Stimulated activated CD4-positive, alpha-beta T cell treated with anti-CD3 and anti-CD28 coated beads, Interleukin-12 subunit alpha, Interleukin-12 subunit beta, amount 100 ng/mL, for 48 hours (primary cell): ENCODE data around the gene UBE2F.

ENCODE experiments used
- DNase-seq, 3 donors: peaks; one replicate each; pipeline ENCODE4 v3.0.0-alpha.2; 2020; ENCODE audit warnings: low read depth in 2 of 3, low spot score in 1 of 3

The UBE2F gene

DNA sequence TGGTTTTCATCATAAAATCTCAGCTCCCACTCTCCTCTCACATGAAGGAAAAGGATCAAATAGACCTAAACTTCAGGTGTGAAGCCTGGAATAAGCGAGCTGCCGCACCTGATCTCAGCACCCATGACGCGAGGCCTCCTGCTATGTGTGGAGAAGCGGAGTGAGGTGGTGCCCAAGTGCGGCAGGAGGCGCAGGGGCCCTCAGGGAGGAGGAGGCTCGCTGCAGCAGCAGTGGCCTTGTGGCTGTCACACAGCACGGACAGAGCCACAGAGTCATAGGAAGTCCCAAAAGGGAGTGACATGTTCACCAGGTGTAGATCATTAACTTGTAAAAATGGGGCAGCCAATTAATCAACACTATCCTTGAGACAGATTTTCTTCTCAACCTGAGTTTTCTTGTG, 103.1 kb downstream of the UBE2F start:
- no peak for DNase-seq

GRCh38 chr2:238075397-238075796, 108.6 kb downstream of the UBE2F start:
- no peak for DNase-seq

DNA sequence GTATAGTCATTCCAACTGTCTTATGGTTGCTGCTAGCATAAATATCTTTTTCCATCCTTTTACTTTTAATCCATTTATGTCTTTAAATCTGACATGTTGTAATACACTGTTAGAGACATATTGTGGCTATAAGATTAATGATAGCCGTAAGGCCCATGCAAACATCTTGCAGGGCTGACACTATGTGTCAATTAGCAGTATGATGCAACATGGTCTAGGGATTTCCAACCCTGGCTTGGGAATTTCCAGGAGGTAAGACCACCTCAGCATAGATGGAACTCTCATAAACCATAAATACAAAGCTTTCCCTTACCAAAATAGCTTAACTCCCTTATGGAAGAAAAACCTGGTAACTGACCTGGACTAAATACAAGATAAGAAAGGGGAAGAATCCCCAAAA, 110.5 kb downstream of the UBE2F start:
- no peak for DNase-seq

DNA sequence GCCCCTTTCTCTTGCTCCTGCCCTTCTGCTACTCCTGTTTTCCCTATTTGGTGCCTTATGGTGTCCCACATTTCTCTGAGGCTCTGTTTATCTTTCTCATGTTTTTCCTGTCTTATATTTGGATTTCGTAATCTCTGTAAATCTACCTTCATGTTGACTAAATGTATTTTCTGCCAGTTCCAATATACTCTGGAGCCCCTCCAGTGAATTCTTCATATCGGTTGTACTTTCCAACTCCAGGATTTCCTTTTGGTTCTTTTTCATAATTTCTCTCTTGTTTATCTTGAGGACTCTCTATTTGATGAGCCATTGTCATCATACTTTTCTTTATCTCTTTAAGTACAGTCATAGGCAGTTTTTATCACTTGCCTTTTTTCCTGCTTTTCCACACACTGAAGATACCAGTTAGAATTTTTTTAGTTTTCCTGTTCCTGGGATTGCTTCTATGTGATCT, 113.1 kb downstream of the UBE2F start:
- no peak for DNase-seq

GRCh38 chr2:238080518-238080917, 113.7 kb downstream of the UBE2F start:
- DNase-seq: no peak

DNA sequence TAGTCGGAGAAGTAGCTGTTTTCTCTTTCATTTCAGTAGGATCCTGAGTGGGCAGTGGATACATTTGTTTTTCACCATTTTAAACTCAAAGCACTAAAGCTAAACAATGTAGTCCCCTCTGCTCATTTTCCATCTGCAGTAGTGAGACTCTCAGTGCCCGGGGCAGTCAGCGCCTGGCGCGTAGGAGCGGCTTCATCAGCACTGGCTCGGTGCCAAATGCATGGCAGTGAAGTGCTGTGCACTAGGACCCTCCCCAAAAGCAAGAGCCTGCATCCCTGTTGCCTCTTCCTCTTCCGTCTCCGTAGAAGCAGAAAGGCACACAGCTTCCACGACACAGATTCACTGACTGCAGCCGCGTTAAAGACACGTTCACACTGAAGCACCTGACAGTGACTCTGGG, 114.3 kb downstream of the UBE2F start:
- no peak for DNase-seq

DNA sequence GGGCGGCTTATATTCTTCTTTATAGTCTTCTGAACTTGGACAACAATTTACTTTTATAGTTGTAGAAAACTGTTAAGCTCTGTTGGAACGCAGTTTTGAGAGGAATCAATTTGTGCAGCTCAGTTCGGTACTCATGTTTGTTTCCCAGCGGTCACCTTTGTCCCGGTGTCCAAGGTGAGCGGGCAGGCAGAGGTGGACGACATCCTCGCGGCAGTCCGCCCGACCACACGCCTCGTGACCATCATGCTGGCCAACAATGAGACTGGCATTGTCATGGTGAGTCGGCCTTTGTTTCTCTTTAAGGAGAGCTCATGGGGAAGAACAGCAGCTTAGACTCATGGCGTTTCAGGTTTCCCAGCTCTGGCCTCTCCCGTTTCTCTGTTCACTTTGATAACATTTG, 114.7 kb downstream of the UBE2F start:
- DNase-seq: no peak

DNA sequence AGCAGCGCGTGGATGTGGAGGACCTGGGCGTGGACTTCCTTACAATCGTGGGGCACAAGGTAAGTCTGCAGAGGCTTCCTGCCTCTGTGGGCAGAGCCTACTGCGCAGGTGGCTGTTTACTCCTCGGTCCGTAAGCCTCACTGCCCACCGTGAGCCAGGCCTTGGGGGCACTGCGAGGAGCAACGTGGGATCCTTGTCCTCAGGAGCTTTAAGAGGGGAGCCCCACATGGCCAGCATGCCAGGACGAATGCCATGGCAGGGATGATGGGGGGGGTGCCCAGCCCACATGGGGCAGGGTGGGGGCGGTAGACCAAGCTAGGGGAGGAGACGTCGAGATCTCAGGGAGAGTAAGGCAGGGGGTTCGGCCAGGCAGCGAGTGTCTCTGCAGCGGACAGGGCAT, 115.3 kb downstream of the UBE2F start:
- no peak for DNase-seq

GRCh38 chr2:238082827-238083226, 116.0 kb downstream of the UBE2F start:
- DNase-seq: no peak

DNA sequence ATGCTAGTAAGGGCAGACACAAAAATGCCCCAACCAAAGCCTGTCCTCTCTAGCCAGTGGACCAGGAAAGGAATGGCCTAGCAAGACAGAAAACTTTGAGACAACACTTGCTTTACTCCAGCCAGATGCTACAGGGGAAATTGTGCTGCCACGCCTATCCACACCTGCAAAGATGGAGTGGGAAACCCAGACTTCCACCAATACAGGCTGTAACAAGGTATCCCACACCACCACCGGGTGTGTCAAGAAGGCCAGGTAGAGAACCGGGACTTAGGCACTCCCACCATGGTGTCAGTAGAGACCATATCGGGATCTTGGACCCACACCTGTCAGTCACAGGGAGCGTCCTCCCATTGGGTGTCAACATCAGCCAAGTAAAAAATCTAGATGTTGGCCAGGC, 117.1 kb downstream of the UBE2F start:
- DNase-seq: no peak

GRCh38 chr2:238084761-238085160, 117.9 kb downstream of the UBE2F start:
- no peak for DNase-seq

DNA sequence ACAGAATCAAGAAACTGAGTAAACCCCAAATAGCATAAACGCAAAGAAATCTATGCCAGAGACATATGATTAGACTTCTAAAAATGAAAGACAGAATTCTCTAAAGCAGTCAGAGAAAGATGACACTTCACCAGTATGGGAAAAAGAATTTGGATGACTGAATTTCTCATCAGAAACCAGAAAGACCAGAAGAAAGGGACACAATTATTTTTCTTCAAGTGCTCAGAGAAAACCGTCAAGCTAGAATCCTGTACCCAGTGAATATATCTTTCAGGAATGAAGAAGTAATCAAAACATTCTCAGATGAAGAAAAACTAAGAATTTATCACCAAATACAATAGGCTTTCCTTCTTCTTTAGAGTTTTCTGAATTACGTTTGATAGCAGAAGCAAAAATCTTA, 119.1 kb downstream of the UBE2F start:
- DNase-seq: no peak

DNA sequence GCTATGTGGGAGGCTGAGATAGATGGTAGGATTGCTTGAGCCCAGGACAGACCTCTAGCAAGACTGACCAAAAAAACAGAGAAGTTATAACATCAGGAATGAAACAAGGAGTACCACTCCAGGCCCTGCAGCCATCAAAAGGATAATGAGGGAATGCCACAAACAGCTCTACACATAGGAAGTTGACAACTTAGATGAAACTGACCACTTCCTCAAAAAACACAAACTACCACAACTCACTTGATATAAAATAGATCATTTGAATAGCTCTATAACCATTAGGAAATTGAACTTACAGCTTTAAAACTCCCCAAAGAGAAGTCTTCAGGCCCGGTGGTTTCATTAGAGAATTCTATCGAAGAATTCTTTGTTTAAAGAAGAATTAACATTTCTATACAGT, 120.4 kb downstream of the UBE2F start:
- no peak for DNase-seq

- no peak for DNase-seq
Measured at GRCh38 chr2:238090887-238091286, 124.1 kb downstream of the UBE2F start.

DNA sequence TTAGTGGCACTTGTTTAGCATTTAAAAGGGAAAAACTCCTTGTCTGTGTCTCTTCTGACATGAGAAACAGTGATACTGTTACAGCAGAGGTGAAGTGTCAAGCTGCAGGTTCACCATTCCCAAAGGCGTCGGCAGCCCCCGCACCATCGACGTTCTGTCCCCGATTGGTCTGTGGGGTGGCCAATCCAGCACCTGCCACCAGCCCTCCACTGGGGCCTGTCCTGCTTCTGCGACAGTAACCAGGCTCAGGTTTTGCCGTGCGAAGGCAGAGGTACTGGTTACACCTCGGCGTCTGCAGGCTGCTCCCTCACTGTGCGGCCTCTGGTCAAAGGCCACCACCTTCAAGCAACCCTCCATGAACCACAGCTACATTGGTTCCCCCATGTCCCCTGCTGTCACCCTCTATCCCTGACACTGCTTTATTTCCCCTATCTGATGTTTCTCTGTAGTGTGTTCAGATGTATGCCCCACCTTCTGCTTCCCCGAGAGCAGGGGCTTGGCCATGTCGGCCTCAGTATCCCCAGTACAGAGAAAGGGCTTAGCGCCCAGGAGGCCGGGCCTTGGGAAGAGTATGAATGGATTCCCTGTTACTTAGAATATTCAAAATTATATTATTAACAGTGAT, 124.7 kb downstream of the UBE2F start:
- no peak for DNase-seq
